Forelimb muscle (tissue), 1 donor: ENCODE results near the gene VTI1A. TPM values are rescaled to one million over a fixed set of nuclear protein-coding genes. Genes with fewer than 3 reads are reported as not detected.

Source experiments
- DNase-seq: peaks from one replicate; pipeline ENCODE4 v3.0.0-alpha.2; 2013; ENCODE audit warnings: low read depth
- polyA plus RNA-seq: library from polyadenylated mRNA; unstranded; fragments of 120-200 nt; gene quantifications from one replicate; pipeline ENCODE4 v1.2.1, GENCODE V29; 2013; ENCODE audit not compliant: insufficient read length

Gene VTI1A
- polyA plus RNA-seq, 1 donor = 13.0 TPM

- DNase-seq = no peak
Measured at GRCh38 chr10:112637901-112638300, 190.9 kb downstream of the VTI1A start.

DNA sequence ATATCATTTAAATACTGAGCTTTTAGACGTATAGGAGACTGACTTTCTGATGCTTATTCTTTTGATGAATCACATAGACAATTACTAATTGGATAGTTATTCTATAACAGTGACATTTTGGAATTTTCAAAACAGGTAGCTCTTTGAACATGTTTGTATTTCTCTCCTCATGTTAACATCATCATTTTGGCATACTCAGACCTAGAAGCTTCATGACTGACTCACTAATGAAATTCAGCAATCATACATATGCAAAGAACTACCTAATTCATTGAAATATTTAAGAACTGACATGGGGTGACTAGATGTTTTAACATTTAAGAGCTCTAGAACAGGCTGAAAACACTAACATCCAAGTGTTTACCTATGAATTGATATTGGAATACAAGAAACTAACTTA, 192.3 kb downstream of the VTI1A start:
- DNase-seq = no peak

DNA sequence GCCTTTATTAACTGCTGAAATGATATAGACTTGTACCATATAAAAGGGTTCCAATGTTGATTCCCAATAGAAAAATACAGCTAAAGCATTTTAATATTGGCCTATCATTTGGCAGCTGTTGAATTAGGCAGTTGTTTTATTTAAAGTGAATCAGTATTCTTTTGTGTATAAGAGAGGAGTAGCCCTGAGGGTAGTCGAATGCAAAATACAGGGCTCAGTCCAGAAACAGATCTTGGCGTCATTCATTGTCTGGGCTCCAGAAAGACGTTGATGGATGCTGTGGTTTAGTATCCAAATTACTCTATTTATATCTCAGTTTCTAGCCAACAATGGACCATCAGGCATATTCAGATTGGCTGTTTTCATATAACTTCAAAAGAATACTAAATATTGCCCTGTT, 193.6 kb downstream of the VTI1A start:
- DNase-seq = no peak

GRCh38 chr10:112643600-112644264, 196.7 kb downstream of the VTI1A start:
- no peak for DNase-seq

- DNase-seq = no peak
Measured at GRCh38 chr10:112644265-112644645, 197.2 kb downstream of the VTI1A start.

DNA sequence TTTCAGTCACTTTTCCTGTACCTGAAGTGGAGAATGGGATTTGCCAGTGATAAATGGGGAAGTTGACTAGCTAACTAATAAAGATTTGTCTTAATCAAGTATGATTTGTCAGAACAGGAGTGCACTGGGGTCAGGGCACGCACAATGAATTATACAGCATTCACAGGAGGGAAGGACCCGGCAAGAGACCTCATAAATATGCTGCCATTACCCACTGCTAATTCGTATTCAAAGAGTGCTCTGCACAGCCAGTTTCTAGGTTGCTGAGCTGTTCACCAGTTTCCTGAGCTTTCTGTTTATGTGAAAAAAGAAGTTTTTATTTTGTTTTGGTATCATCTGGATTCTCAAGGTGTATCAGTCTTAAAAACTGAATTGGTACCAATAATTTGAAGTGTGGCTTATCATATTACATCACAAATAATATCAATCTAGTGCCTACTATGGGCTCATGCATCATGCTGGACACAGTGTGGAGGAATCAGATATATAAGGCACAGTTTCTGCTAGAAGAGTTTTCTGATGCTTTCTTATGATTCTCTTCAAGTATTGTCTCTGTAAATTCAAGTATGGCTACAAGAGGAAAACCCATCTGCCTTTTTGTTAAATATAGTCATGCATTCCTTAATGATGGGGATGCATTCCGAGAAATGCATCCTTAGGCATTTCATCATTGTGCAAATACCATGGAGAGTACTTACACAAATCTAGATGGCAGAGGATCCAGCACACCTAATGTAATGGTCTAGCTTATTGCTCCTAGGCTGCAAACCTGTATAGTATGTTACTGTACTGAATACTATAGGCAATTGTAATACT, 202.2 kb downstream of the VTI1A start:
- DNase-seq = no peak

DNA sequence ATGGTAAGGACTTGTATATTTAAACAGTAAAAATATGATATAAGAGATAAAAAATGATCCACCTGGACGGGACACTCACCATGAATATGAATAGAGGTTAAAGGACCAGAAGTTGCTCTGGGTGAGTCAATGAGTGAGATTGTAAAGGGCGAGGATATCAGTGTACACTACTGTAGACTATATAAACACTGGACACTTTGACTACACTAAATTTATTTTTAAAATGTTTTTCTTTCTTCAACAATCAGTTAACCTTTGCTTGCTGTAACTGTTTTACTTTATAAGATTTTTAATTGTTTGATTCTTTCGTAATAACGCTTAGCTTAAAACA, 202.8 kb downstream of the VTI1A start:
- no peak for DNase-seq

DNA sequence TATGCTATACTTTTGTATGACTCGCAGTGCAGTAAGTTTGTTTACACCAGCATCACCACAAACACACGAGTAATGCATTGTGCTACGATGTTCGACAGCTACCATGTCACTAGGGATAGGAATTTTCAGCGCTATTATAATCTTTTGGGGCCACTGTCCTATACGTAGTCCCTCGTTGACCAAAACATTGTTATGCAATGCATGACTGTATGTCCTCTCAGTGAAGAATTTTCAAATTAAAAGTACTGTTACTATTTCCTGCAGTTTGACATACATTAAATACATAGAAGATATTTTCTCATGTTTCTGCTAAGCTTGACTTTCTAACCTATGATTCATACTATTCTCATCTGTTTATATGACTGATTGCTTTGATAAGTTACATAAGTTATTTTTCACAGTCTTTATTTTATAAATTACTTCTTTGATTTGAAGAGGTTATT, 203.6 kb downstream of the VTI1A start:
- no peak for DNase-seq

DNA sequence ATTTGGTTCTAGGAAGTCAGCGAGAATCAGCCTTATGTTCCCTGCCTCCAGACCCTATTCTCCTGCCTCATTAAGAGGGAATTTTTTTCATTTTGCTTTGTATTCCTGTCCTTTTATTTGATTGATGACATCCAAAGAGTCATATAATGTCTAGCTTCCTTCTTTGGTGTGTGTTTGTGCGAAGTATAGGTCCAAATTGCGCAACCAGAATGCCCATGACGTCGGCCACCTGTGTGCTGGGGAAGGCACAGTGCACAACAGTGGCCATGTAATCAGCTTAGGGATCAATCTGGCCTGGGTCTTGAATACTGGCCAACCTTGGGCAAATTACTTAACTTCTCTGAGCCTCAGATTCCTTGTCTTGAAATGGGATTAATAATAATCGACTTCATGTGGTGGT, 206.2 kb downstream of the VTI1A start:
- no peak for DNase-seq

GRCh38 chr10:112653851-112654250, 206.8 kb downstream of the VTI1A start:
- DNase-seq = no peak

GRCh38 chr10:112654794-112655193, 207.8 kb downstream of the VTI1A start:
- DNase-seq = no peak

GRCh38 chr10:112655722-112656121, 208.7 kb downstream of the VTI1A start:
- DNase-seq = no peak

DNA sequence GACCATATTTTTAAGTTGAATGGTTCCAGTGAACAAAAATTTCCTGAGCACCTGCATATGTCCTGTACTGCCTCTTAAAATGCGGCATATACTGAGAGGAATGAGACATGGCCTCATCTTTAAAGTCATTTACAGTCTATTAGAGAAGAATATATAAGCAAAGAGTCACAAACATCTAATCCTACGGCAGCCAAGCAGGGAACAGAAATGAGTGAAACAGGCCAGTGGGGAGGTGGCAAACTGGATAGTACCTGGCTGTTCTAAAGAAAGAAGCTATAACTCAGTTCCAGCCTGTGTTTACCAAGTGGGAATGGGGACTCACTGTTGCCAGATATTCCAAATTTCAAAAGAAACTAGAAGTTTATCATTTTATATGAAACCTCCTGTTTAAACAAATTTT, 211.4 kb downstream of the VTI1A start:
- DNase-seq = no peak

DNA sequence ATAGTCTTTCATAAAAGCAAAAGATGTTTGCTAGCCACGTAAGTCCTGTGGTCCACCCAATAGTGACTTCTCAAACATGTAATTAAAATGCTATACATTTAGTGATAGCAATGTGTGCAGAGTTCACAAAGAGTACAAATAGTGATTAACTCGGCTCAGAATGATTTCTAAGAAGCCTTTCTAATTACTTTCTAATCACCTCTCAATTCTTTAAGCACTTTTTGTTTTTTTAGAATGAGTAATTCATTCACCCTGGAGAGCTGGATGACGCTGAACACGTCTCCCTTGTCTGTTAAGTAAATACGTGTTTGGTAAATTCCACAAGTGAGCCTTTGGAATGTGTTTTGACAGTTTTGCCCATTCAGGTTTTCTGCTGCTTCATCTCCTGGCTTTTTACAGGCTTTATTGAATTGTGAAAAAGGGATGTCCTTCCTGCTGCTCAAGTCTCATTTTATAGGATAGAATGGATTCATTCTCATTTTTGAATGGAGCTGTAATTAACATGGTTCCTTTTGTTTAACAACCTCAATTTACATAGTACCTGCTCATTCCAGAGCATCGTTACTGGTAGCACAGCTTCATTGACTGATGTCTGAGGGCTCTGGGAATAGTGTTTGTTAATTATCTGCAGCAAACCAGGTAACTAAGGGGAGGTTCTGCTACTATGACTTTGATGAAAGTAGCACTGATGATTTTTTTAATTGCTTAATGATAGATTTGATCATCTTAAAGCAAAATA, 212.1 kb downstream of the VTI1A start:
- no peak for DNase-seq

DNA sequence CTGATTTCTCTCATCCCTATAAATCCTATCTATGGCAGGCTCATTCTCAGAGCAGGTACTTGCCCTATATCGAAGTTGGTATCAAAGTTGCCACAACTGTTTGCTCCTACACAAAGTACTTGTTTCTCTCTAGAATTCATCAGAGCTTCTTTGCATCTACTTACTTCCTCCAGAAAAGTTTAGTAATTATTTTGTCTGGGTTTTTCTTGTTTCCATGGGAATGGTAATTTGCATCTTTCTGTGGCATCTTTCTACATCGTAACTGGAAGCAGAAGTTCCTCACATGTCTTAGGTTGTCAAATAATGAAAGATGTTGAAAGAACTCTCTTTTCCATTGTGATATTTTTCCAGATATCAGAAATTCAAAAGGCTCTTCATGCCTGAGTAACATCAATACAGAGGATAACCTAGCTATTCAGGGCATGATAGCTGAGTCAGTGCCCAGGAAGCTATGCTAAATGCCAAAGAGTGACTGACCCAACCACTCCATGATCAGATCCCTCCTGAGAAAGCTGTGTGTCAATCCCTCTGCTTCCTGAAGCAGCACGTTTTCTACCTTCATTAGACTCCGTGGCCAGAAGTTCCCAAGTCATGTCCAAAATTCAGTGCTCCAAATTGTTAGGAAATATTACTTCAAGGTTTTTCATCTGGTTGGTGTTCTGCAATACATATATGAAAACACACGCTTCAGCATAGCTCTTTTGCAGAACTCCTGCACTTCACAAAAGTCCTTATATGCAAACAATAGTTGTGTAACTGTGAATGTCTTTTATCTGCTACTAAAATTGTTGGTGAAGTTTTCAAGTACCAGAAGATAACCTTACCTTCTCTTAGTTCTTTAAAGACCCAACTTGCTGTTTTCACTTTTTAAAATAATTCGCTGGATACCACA, 216.5 kb downstream of the VTI1A start:
- DNase-seq = no peak

- DNase-seq = no peak
Measured at GRCh38 chr10:112666094-112666493, 219.1 kb downstream of the VTI1A start.

DNA sequence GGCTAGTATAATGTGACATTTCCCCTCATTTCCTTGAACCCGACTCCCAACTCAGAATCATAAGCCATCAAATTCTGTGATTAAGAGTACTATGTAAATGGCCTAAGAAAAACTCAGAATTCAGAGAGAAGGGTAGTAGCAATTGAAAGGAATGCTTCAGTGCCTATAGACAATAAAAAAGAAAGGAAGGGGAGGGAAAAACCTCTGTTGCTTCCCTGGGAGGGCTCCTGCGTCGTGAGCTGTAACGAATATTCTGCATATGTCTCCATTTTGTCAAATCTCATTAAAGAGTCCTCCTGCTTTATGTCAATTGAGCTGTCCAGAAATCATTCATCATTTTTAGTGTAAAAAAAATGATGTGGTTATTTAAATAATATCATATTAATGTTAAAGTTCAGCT, 223.0 kb downstream of the VTI1A start:
- no peak for DNase-seq

DNA sequence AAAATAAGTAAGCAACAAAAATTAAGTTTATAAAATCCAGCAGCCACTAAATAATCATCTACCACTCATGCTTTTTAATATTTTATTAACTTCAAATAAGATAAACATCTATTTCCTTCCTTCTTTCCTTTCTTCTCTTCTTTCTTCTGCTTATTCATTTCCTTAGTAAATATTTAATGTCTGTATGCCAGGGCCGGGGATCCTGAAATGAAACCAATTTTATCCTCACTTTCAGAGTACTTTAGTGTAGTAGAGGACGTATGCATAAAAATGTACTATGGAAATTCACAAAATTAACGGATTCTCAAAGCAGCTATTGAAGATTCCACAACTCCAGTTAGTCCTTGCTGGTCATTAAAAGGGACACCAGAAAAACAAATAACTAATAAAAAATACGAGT, 224.7 kb downstream of the VTI1A start:
- no peak for DNase-seq

DNA sequence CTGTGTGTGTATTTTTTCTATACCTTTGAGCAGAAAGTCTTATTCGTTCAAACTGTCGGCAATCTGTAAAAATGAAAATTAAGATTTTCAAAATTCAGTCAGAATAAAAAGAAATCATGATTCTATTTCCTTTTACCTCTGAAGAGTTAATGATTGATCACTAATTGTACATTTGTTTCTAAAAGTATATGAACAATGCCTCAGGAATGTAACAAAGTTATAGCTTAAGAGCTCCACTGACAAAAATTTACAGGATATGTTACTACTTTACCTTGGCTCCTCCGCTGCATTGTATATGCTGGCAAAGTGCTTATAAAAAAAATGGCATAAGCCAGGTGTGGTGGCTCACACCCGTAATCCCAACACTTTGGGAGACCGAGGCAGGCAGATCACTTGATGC, 225.7 kb downstream of the VTI1A start:
- DNase-seq = no peak

DNA sequence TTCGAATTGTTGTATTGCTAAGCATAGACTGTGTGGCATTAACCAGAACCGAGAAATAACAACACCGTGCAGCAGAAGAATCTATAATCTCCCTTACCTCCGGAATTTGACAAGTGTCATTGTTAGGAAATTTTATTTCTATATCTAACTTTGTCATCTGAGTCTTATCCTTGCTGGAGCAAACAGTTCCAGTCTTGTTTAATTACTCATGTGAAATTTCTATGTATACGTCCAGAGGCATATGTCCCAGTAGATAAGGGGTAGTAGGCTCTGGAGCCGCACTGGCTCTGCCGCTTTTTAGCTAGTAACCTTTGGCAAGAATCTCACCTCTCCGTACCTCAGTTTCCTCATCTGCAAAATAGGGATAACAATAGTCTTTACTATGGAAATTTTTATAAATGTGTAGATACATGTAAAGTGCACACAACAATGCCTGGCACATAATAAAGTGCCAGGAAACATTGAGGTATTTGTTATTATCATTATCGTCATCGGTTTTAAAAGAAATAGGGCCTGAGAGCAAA, 228.6 kb downstream of the VTI1A start:
- no peak for DNase-seq

GRCh38 chr10:112677689-112678088, 230.7 kb downstream of the VTI1A start:
- DNase-seq = no peak

DNA sequence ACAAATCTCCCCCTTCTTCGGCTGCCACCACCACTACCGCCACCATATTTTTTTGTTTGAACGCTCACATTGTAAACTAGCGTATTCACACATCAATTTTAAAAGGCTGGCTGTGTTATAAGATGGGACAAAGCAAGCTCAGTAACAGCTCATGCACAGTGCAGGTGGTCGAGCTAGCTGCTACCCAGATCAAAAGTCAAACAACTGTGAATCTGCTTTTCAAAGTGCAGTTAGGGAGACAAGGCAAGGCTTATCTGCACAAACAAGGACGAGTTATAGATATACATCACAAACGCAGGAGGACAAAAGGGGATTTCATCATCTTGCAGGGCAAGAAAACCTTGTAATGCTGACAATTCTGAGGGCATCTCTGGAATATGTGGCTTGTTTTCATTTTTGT, 231.6 kb downstream of the VTI1A start:
- no peak for DNase-seq
